ENCODE measurements around the gene NLGN1.

DNA sequence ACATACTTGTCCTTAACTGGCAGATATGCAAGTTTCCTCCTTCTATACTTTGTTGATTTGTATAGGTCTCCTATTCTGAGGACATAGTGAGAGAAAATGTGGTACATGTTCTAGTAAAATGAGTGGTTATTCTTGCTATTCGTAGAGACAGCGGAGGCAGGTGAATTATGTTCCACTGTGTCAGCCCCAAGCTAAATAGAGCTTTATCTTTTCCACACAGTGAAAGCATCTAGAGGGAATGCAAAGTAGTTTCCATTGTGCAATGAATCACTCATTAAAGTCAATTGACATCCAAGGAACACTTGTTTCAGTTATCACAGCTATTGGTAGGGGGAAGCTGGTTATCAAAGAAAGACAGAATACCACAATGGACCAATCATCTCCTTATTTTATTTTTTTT is 262.4 kb downstream of the NLGN1 start:
- TF ChIP-seq RARB (CRISPR knock-in tag; IDR thresholded peaks at IDR 0.05) (no peak), CREB5 (CRISPR knock-in tag; IDR thresholded peaks at IDR 0.05; ENCODE audit: low read depth) (no peak), ESRRG (CRISPR knock-in tag; IDR thresholded peaks at IDR 0.05) (no peak), PPARA (CRISPR knock-in tag; IDR thresholded peaks at IDR 0.05; ENCODE audit: borderline replicate concordance) (no peak), ZC3H10 (CRISPR knock-in tag; IDR thresholded peaks at IDR 0.05) (no peak), CSDC2 (CRISPR knock-in tag; IDR thresholded peaks at IDR 0.05) (no peak), ARNTL (CRISPR knock-in tag; IDR thresholded peaks at IDR 0.05; ENCODE audit: borderline replicate concordance, low read depth) (no peak)
- TF ChIP-seq, protein P1, sequence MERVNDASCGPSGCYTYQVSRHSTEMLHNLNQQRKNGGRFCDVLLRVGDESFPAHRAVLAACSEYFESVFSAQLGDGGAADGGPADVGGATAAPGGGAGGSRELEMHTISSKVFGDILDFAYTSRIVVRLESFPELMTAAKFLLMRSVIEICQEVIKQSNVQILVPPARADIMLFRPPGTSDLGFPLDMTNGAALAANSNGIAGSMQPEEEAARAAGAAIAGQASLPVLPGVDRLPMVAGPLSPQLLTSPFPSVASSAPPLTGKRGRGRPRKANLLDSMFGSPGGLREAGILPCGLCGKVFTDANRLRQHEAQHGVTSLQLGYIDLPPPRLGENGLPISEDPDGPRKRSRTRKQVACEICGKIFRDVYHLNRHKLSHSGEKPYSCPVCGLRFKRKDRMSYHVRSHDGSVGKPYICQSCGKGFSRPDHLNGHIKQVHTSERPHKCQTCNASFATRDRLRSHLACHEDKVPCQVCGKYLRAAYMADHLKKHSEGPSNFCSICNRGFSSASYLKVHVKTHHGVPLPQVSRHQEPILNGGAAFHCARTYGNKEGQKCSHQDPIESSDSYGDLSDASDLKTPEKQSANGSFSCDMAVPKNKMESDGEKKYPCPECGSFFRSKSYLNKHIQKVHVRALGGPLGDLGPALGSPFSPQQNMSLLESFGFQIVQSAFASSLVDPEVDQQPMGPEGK (CRISPR knock-in tag; IDR thresholded peaks at IDR 0.05; ENCODE audit: borderline replicate concordance), result no peak

Data from SK-N-SH treated with all-trans-retinoic acid at 6 μM for 48 hours (cell line).